Neural cell (in vitro differentiated cells): ENCODE measurements around the gene CADM1. TPM values are rescaled to one million over a fixed set of nuclear protein-coding genes. Genes with fewer than 3 reads are reported as not detected.

Source experiments
- H2AFZ ChIP-seq: fragments of 200-600, 300-800 bp; sonication (generic), shearing (Covaris generic); 2 replicates; pipeline ENCODE4 v1.6.0; 2014; ENCODE audit warnings: low read depth, mild to moderate bottlenecking, antibody characterized with exemption, low read length, moderate library complexity
- H3F3A ChIP-seq: fragments of 200-600 bp; shearing (Covaris generic); 2 replicates; pipeline ENCODE4 v1.6.1; 2016; ENCODE audit warnings: mild to moderate bottlenecking, moderate library complexity, mixed read lengths, antibody characterized with exemption, low read length; ENCODE audit not compliant: insufficient read depth, poor library complexity, severe bottlenecking
- H3K27ac ChIP-seq: fragments of 200-600, 300-800 bp; sonication (generic), shearing (Covaris generic); 2 replicates; pipeline ENCODE4 v1.5.1; 2014; ENCODE audit warnings: mild to moderate bottlenecking, low read length, moderate library complexity
- H3K27me3 ChIP-seq: fragments of 300-800, 200-600 bp; sonication (generic), shearing (Covaris generic); 2 replicates; pipeline ENCODE4 v1.6.0; 2014; ENCODE audit warnings: mild to moderate bottlenecking, low read depth, low read length, moderate library complexity; ENCODE audit not compliant: insufficient read depth
- H3K36me3 ChIP-seq: fragments of 300-800, 200-600 bp; sonication (generic), shearing (Covaris generic); 2 replicates; pipeline ENCODE4 v1.5.1; 2014; ENCODE audit warnings: mild to moderate bottlenecking, antibody characterized with exemption, low read length, moderate library complexity; ENCODE audit not compliant: insufficient read depth
- H3K4me2 ChIP-seq: fragments of 300-800, 200-600 bp; sonication (generic), shearing (Covaris generic); 2 replicates; pipeline ENCODE4 v1.6.0; 2014; ENCODE audit warnings: mild to moderate bottlenecking, low read length
- H3K4me3 ChIP-seq: fragments of 300-800, 200-600 bp; sonication (generic), shearing (Covaris generic); 2 replicates; pipeline ENCODE4 v1.5.1; 2014; ENCODE audit warnings: mild to moderate bottlenecking, low read length, moderate library complexity
- H3K79me2 ChIP-seq: fragments of 200-600 bp; shearing (Covaris generic); replicated peaks from 2 replicates; pipeline ENCODE4 v1.6.0; 2014; ENCODE audit warnings: mild to moderate bottlenecking, low read length, moderate library complexity; ENCODE audit not compliant: insufficient read depth
- H3K9ac ChIP-seq: fragments of 300-800, 200-600 bp; sonication (generic), shearing (Covaris generic); 2 replicates; pipeline ENCODE4 v1.6.1; 2016; ENCODE audit warnings: mild to moderate bottlenecking, low read length, mixed read lengths
- H3K9me2 ChIP-seq: fragments of 200-600 bp; shearing (Covaris generic); 2 replicates; pipeline ENCODE4 v1.6.1; 2016; ENCODE audit warnings: mild to moderate bottlenecking, low read length, mixed read lengths; ENCODE audit not compliant: insufficient read depth
- H3K9me3 ChIP-seq: fragments of 200-600, 300-800 bp; sonication (generic), shearing (Covaris generic); 2 replicates; pipeline ENCODE4 v1.6.1; 2016; ENCODE audit warnings: mild to moderate bottlenecking, mixed run types, low read length, moderate library complexity, mixed read lengths
- H4K20me1 ChIP-seq: fragments of 200-600 bp; shearing (Covaris generic); 2 replicates; pipeline ENCODE4 v1.6.1; 2016; ENCODE audit warnings: mild to moderate bottlenecking, mixed run types; ENCODE audit not compliant: insufficient read depth
- EP300 ChIP-seq: fragments of 450-650 bp; conservative IDR thresholded peaks from 2 replicates; pipeline ENCODE4 v1.6.1; 2014; ENCODE audit warnings: antibody characterized with exemption, mild to moderate bottlenecking, moderate library complexity; ENCODE audit not compliant: poor library complexity, severe bottlenecking
- EZH2 ChIP-seq: fragments of 200-600, 300-800 bp; shearing (Covaris generic), sonication (generic); IDR thresholded peaks from 2 replicates; pipeline ENCODE4 v1.6.1; 2014; ENCODE audit warnings: antibody characterized with exemption, low read length, borderline replicate concordance, mild to moderate bottlenecking; ENCODE audit not compliant: insufficient read depth, poor library complexity, severe bottlenecking
- MXI1 ChIP-seq: fragments of 450-650 bp; conservative IDR thresholded peaks from 2 replicates; pipeline ENCODE4 v1.6.1; 2014; ENCODE audit warnings: antibody characterized with exemption, mild to moderate bottlenecking; ENCODE audit not compliant: poor library complexity, severe bottlenecking
- POLR2AphosphoS5 ChIP-seq: IDR thresholded peaks from 2 replicates; pipeline ENCODE4 v1.6.1; 2012
- RAD21 ChIP-seq: fragments of 450-650 bp; conservative IDR thresholded peaks from 2 replicates; pipeline ENCODE4 v1.6.1; 2014; ENCODE audit warnings: antibody characterized with exemption, mild to moderate bottlenecking, moderate library complexity
- REST ChIP-seq: IDR thresholded peaks from 2 replicates; pipeline ENCODE4 v1.6.1; 2012; ENCODE audit warnings: borderline replicate concordance
- SMC3 ChIP-seq: fragments of 450-650 bp; conservative IDR thresholded peaks from 2 replicates; pipeline ENCODE4 v1.6.1; 2014; ENCODE audit warnings: antibody characterized with exemption, mild to moderate bottlenecking, moderate library complexity; ENCODE audit not compliant: poor library complexity
- TAF1 ChIP-seq: IDR thresholded peaks from 2 replicates; pipeline ENCODE4 v1.6.1; 2012; ENCODE audit warnings: low read depth
- polyA plus RNA-seq: library from polyadenylated mRNA; depleted of rRNA; stranded (reverse); fragments of >200 nt; gene quantifications from 2 replicates; pipeline ENCODE4 v1.2.3, GENCODE V29; 2014
- TF ChIP-seq, protein P1 (sequence below): fragments of 450-650 bp; IDR thresholded peaks from 2 replicates; pipeline ENCODE4 v1.5.1; 2014; ENCODE audit warnings: antibody characterized with exemption, mild to moderate bottlenecking, moderate library complexity; ENCODE audit not compliant: poor library complexity, severe bottlenecking

The CADM1 gene
- polyA plus RNA-seq, 1 donor from 2014 or later = 92.1 TPM

DNA sequence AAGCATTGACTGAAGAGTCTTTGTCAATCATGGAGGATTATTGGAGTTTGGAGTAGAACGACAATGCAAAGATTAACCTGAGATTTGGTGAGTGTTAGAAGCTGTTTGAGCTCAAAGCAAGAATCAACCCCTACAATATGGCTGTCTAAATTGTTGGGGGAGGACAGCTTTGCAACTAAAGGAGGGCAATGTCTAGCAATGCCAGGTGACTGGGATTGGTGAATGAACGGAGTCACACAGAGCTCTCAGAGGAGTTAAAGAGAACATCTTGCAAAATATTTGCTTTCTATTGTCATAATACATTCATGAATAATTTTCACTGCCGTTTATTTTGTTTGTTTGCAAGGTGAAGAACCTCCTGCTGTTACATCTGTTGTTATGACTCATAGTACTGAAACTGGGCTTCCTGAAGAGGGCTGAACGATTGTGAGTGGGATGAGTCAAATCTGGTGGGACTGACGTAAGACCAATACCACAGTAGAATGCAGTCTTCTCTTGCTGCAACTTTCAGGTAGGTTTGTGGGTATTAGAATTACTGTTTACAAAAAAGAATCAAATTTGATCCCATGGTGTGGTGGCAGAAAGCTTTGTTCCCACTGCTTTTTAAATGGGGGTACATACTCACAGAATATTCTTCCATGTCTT lies 281.9 kb downstream of the CADM1 start:
- H3F3A ChIP-seq = peaks cover 4% of the 10 kb centered on the region
- H3K9me3 ChIP-seq = no peaks in the 10 kb centered on the region
- H4K20me1 ChIP-seq = no peaks in the 10 kb centered on the region
- no peak for TF ChIP-seq MXI1
- TF ChIP-seq, protein P1, sequence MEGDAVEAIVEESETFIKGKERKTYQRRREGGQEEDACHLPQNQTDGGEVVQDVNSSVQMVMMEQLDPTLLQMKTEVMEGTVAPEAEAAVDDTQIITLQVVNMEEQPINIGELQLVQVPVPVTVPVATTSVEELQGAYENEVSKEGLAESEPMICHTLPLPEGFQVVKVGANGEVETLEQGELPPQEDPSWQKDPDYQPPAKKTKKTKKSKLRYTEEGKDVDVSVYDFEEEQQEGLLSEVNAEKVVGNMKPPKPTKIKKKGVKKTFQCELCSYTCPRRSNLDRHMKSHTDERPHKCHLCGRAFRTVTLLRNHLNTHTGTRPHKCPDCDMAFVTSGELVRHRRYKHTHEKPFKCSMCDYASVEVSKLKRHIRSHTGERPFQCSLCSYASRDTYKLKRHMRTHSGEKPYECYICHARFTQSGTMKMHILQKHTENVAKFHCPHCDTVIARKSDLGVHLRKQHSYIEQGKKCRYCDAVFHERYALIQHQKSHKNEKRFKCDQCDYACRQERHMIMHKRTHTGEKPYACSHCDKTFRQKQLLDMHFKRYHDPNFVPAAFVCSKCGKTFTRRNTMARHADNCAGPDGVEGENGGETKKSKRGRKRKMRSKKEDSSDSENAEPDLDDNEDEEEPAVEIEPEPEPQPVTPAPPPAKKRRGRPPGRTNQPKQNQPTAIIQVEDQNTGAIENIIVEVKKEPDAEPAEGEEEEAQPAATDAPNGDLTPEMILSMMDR = no peak
- no peak for TF ChIP-seq EP300
- no peak for TF ChIP-seq TAF1
- no peak for TF ChIP-seq RAD21
- no peak for TF ChIP-seq SMC3
- no peak for TF ChIP-seq EZH2
- TF ChIP-seq POLR2AphosphoS5 = no peak
- no peak for TF ChIP-seq REST
- H3K9me2 ChIP-seq = no peaks in the 10 kb centered on the region
- H2AFZ ChIP-seq = no peak overlapping the region
- no peak overlapping the region for H3K4me3 ChIP-seq
- no peak overlapping the region for H3K9ac ChIP-seq
- H3K27ac ChIP-seq = no peak overlapping the region
- H3K27me3 ChIP-seq = no peaks in the 10 kb centered on the region
- H3K36me3 ChIP-seq = no peaks in the 10 kb centered on the region
- no peaks in the 10 kb centered on the region for H3K79me2 ChIP-seq
- no peak overlapping the region for H3K4me2 ChIP-seq

DNA sequence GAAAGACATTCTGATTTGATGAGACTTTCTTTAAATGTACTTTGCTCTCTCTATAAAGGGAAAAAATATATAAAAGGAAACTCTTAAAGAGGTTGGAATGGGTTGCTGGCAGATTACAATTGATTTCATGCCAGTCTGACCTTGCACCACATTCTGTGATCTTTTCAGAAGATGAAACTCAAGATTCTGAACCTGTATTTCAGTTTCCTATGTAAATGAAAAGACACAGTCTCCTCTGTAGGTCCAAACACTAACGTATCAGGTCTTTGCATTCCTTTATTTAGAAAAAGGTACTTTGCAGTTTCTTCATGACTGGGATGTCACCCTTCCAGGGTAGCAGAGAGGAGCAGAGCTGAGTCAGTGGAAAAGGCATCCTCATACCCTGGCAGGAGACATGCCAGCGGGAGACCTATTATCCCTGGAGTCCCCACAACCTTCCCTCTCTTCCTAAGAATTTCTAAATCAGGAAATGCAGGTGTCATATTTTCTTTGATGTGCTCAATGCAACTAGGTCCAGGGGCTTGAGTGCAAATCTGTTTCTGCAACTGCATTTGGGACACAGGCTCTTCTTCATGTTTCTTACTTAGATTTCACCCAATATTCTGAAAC lies 282.6 kb downstream of the CADM1 start:
- Histone ChIP-seq H3K9ac (no peak overlapping the region), H3K27ac (no peak overlapping the region), H3K4me2 (no peak overlapping the region), H3K9me2 (no peaks in the 10 kb centered on the region), H3K79me2 (no peaks in the 10 kb centered on the region), H3K9me3 (no peaks in the 10 kb centered on the region), H3K4me3 (no peak overlapping the region), H3K27me3 (no peaks in the 10 kb centered on the region), H4K20me1 (no peaks in the 10 kb centered on the region), H3K36me3 (no peaks in the 10 kb centered on the region), H3F3A (peaks cover 4% of the 10 kb centered on the region), H2AFZ (no peak overlapping the region)
- TF ChIP-seq REST (no peak), SMC3 (no peak), RAD21 (no peak), TAF1 (no peak), POLR2AphosphoS5 (no peak), EP300 (no peak), MXI1 (no peak), EZH2 (no peak)
- TF ChIP-seq, protein P1 = no peak
